ENCODE measurements around the gene TMEM250. TPM values are rescaled to one million over a fixed set of nuclear protein-coding genes. Genes with fewer than 3 reads are reported as not detected.
"Not testable (repeated sequence)": the region's sequence is repeated elsewhere in the genome, so short reads cannot be mapped to it uniquely, and the experiment has no call there.

The TMEM250 gene
- total RNA-seq, 1 donor from 2014 or later, result 25.0 TPM

DNA sequence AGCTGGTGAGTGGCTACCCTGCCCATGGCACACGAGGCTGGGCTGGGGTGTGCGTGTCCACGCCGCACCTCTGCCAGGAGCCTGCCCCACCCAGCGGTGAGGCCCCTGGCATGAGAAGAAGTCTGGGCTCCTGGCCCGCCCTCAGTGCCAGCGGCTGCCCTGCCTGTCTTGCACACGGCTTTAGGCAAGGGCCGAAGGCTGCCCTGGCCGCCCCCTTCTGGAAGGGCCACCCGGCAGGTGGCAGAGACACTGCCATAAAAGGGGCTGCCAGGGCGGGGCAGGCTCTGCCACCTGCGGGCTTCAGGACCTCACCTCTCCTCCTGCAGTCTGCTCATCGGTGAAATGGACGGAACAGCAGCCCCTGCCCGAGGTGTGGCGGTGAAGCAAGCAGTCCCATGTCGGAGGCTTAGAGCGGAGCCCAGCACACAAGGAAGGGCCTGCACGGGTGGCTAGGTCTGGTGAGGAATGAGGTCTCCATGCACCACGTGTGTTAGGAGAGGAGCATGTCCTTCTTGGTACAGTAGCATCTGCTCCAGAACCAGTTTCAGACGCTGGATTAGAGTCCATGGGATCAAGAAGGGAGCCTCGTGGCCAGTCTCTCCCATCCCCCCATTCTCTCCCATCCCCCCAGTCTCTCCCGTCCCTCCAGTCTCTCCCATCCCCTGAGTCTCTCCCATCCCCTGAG is 34.8 kb upstream of the TMEM250 start:
- Histone ChIP-seq H3K36me3 (no peaks in the 10 kb centered on the region), H3K27me3 (no peaks in the 10 kb centered on the region), H3K4me1 (no peaks in the 10 kb centered on the region), H3K4me3 (no peak overlapping the region), H3K27ac (no peak overlapping the region), H3K9me3 (no peaks in the 10 kb centered on the region)
- intact Hi-C loops (cut with DNase I), result no loop called here
- DNase-seq (ENCODE audit: extremely low spot score in 2 of 2), result no peak
- TF ChIP-seq POLR2AphosphoS5 (IDR thresholded peaks at IDR 0.05; ENCODE audit: insufficient read depth in 1 of 2, low read depth in 1 of 2) (no peak), POLR2A (IDR thresholded peaks at IDR 0.05) (no peak)
- TF ChIP-seq, protein P1, sequence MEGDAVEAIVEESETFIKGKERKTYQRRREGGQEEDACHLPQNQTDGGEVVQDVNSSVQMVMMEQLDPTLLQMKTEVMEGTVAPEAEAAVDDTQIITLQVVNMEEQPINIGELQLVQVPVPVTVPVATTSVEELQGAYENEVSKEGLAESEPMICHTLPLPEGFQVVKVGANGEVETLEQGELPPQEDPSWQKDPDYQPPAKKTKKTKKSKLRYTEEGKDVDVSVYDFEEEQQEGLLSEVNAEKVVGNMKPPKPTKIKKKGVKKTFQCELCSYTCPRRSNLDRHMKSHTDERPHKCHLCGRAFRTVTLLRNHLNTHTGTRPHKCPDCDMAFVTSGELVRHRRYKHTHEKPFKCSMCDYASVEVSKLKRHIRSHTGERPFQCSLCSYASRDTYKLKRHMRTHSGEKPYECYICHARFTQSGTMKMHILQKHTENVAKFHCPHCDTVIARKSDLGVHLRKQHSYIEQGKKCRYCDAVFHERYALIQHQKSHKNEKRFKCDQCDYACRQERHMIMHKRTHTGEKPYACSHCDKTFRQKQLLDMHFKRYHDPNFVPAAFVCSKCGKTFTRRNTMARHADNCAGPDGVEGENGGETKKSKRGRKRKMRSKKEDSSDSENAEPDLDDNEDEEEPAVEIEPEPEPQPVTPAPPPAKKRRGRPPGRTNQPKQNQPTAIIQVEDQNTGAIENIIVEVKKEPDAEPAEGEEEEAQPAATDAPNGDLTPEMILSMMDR (IDR thresholded peaks at IDR 0.05), result no peak

- Histone ChIP-seq H3K27me3 (no peaks in the 10 kb centered on the region), H3K27ac (no peak overlapping the region), H3K36me3 (no peaks in the 10 kb centered on the region), H3K4me1 (no peaks in the 10 kb centered on the region), H3K9me3 (no peaks in the 10 kb centered on the region), H3K4me3 (no peak overlapping the region)
- intact Hi-C loops (cut with DNase I), result no loop called here
- no peak for DNase-seq (ENCODE audit: extremely low spot score in 2 of 2)
- TF ChIP-seq POLR2A (IDR thresholded peaks at IDR 0.05) (no peak), POLR2AphosphoS5 (IDR thresholded peaks at IDR 0.05; ENCODE audit: insufficient read depth in 1 of 2, low read depth in 1 of 2) (no peak)
- TF ChIP-seq, protein P1 (IDR thresholded peaks at IDR 0.05), result no peak
Observed at GRCh38 chr9:136152931-136153330, 34.3 kb upstream of the TMEM250 start.

GRCh38 chr9:136152543-136152866 is 33.8 kb upstream of the TMEM250 start:
- H3K27ac ChIP-seq, result no peak overlapping the region
- intact Hi-C loops (cut with DNase I), result no loop called here
- no peaks in the 10 kb centered on the region for H3K36me3 ChIP-seq
- H3K27me3 ChIP-seq, result no peaks in the 10 kb centered on the region
- DNase-seq (ENCODE audit: extremely low spot score in 2 of 2), result no peak
- no peaks in the 10 kb centered on the region for H3K4me1 ChIP-seq
- H3K9me3 ChIP-seq, result no peaks in the 10 kb centered on the region
- TF ChIP-seq POLR2A (IDR thresholded peaks at IDR 0.05) (no peak), POLR2AphosphoS5 (IDR thresholded peaks at IDR 0.05; ENCODE audit: insufficient read depth in 1 of 2, low read depth in 1 of 2) (no peak)
- TF ChIP-seq, protein P1 (IDR thresholded peaks at IDR 0.05), result no peak
- no peak overlapping the region for H3K4me3 ChIP-seq

- Histone ChIP-seq H3K9me3 (no peaks in the 10 kb centered on the region), H3K4me3 (no peak overlapping the region), H3K27ac (no peak overlapping the region), H3K36me3 (no peaks in the 10 kb centered on the region), H3K4me1 (no peaks in the 10 kb centered on the region), H3K27me3 (no peaks in the 10 kb centered on the region)
- DNase-seq (ENCODE audit: extremely low spot score in 2 of 2), result no peak
- intact Hi-C loops (cut with DNase I), result no loop called here
- TF ChIP-seq, protein P1 (IDR thresholded peaks at IDR 0.05), result no peak
- TF ChIP-seq POLR2A (IDR thresholded peaks at IDR 0.05) (no peak), POLR2AphosphoS5 (IDR thresholded peaks at IDR 0.05; ENCODE audit: insufficient read depth in 1 of 2, low read depth in 1 of 2) (no peak)
Observed at GRCh38 chr9:136151848-136152542, 33.3 kb upstream of the TMEM250 start.

DNA sequence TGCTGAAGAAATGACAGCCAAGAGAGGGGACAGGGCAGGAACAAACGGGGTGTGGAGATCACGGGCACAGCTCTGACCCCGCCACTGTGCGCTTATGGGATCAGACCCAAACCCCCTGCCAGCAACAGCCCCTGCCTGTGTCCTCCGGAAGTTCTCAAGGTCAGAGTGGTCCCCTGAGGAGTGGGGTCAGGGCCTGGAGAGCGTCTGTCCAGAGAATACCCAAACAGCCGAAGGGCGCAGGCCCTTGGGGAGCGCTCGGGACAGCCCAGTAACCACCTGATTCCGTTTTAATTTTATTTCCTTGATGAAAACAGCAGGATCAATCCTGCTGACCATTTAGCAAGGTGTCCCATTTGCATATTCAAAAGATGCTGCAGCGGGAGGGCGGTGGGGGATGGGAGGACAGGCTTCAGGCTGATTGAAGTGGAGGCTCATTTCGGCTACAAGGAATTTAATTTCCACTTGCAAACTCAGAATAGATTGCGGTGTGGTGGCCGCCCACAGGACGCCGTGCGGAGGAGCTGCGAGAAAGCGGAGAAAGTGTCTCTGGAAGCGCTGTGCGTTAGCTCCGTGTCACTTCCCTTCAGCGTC is 32.6 kb upstream of the TMEM250 start:
- TF ChIP-seq POLR2A (IDR thresholded peaks at IDR 0.05) (no peak), POLR2AphosphoS5 (IDR thresholded peaks at IDR 0.05; ENCODE audit: insufficient read depth in 1 of 2, low read depth in 1 of 2) (no peak)
- TF ChIP-seq, protein P1 (IDR thresholded peaks at IDR 0.05), result no peak
- H3K27ac ChIP-seq, result no peak overlapping the region
- no peak overlapping the region for H3K4me3 ChIP-seq
- H3K27me3 ChIP-seq, result no peaks in the 10 kb centered on the region
- intact Hi-C loops (cut with DNase I), result no loop called here
- H3K9me3 ChIP-seq, result no peaks in the 10 kb centered on the region
- no peak for DNase-seq (ENCODE audit: extremely low spot score in 2 of 2)
- H3K4me1 ChIP-seq, result no peaks in the 10 kb centered on the region
- no peaks in the 10 kb centered on the region for H3K36me3 ChIP-seq

- H3K27ac ChIP-seq; H3K9me3 ChIP-seq; H3K4me3 ChIP-seq; intact Hi-C loops (cut with DNase I); DNase-seq (ENCODE audit: extremely low spot score in 2 of 2); H3K36me3 ChIP-seq; H3K4me1 ChIP-seq; H3K27me3 ChIP-seq: not testable (repeated sequence)
Observed at GRCh38 chr9:136150664-136151213, 32.1 kb upstream of the TMEM250 start.
